Progenitor cell of endocrine pancreas (in vitro differentiated cells): ENCODE data around the gene MRPS5. TPM values are rescaled to one million over a fixed set of nuclear protein-coding genes. Genes with fewer than 3 reads are reported as not detected.

Experiments used
- DNase-seq: peaks from one replicate; pipeline ENCODE4 v3.0.0; 2021; ENCODE audit warnings: low spot score; ENCODE audit not compliant: unreplicated experiment
- H3K27ac Mint-ChIP-seq: 2 replicates; pipeline ENCODE4 v1.8.0; 2021; ENCODE audit warnings: mild to moderate bottlenecking, moderate library complexity, mixed read lengths
- H3K27me3 Mint-ChIP-seq: 2 replicates; pipeline ENCODE4 v1.8.0; 2021; ENCODE audit warnings: mixed read lengths
- H3K36me3 Mint-ChIP-seq: 2 replicates; pipeline ENCODE4 v1.8.0; 2022; ENCODE audit warnings: mixed read lengths; ENCODE audit not compliant: insufficient read depth
- H3K4me1 Mint-ChIP-seq: 2 replicates; pipeline ENCODE4 v1.8.0; 2021; ENCODE audit warnings: low read depth, mixed read lengths
- H3K4me3 Mint-ChIP-seq: 2 replicates; pipeline ENCODE4 v1.8.0; 2021; ENCODE audit warnings: low read depth, mild to moderate bottlenecking, moderate library complexity, mixed read lengths
- H3K9me3 Mint-ChIP-seq: 2 replicates; pipeline ENCODE4 v1.8.0; 2021; ENCODE audit warnings: low read depth, mixed read lengths
- CTCF ChIP-seq: fragments of 200-600 bp; sonication (generic); IDR thresholded peaks from one replicate; pipeline ENCODE4 v1.5.0; 2021; ENCODE audit warnings: antibody characterized with exemption, mild to moderate bottlenecking; ENCODE audit not compliant: unreplicated experiment
- total RNA-seq: library from RNA; stranded (reverse); gene quantifications from 2 replicates; pipeline ENCODE4 v1.2.1, GENCODE V29; 2021

MRPS5 gene
- total RNA-seq, 1 donor from 2014 or later: 62.5 TPM

- H3K4me3 Mint-ChIP-seq: no peak overlapping the region
- H3K27ac Mint-ChIP-seq: no peak overlapping the region
- no peaks in the 10 kb centered on the region for H3K9me3 Mint-ChIP-seq
- H3K4me1 Mint-ChIP-seq: peaks cover 10% of the 10 kb centered on the region
- no peak for DNase-seq
- H3K27me3 Mint-ChIP-seq: peaks cover 7% of the 10 kb centered on the region
- no peaks in the 10 kb centered on the region for H3K36me3 Mint-ChIP-seq
- TF ChIP-seq CTCF: no peak
Observed at GRCh38 chr2:95063086-95063958, 58.3 kb downstream of the MRPS5 start.

- H3K4me3 Mint-ChIP-seq: no peak overlapping the region
- H3K9me3 Mint-ChIP-seq: no peaks in the 10 kb centered on the region
- peaks cover 10% of the 10 kb centered on the region for H3K4me1 Mint-ChIP-seq
- H3K27ac Mint-ChIP-seq: peak overlapping the region; percentile 75
- no peak for TF ChIP-seq CTCF
- peaks cover 7% of the 10 kb centered on the region for H3K27me3 Mint-ChIP-seq
- no peaks in the 10 kb centered on the region for H3K36me3 Mint-ChIP-seq
- DNase-seq: no peak
Observed at GRCh38 chr2:95062242-95063085, 59.1 kb downstream of the MRPS5 start.

- no peak for TF ChIP-seq CTCF
- Mint-ChIP-seq H3K36me3 (no peaks in the 10 kb centered on the region), H3K4me1 (peaks cover 12% of the 10 kb centered on the region), H3K27ac (no peak overlapping the region), H3K27me3 (peaks cover 7% of the 10 kb centered on the region), H3K4me3 (no peak overlapping the region), H3K9me3 (no peaks in the 10 kb centered on the region)
- DNase-seq: no peak
Observed at GRCh38 chr2:95061601-95062183, 59.9 kb downstream of the MRPS5 start.

GRCh38 chr2:95061119-95061512 lies 60.5 kb downstream of the MRPS5 start:
- Mint-ChIP-seq H3K36me3 (no peaks in the 10 kb centered on the region), H3K27me3 (peaks cover 7% of the 10 kb centered on the region), H3K4me3 (no peak overlapping the region), H3K4me1 (peaks cover 12% of the 10 kb centered on the region), H3K9me3 (no peaks in the 10 kb centered on the region), H3K27ac (no peak overlapping the region)
- no peak for TF ChIP-seq CTCF
- no peak for DNase-seq
